ENCODE results near the gene AIDA.
A peak's percentile ranks its signal among the peaks of the same experiment; 100 is the strongest.
"Not testable (repeated sequence)": the region's sequence is repeated elsewhere in the genome, so short reads cannot be mapped to it uniquely, and the experiment has no call there.

AIDA gene

GRCh38 chr1:222712253-222713090 is at the start of gene AIDA, which contains the start of gene BROX:
AIDA (minus strand) TSS chr1:222712491; CDS start chr1:222712317, 174 bp downstream.
BROX (plus strand) TSS chr1:222712564; CDS start chr1:222715700, 3,136 bp downstream.
- DNase-seq (ENCODE audit: low spot score): peak; percentile 93

DNA sequence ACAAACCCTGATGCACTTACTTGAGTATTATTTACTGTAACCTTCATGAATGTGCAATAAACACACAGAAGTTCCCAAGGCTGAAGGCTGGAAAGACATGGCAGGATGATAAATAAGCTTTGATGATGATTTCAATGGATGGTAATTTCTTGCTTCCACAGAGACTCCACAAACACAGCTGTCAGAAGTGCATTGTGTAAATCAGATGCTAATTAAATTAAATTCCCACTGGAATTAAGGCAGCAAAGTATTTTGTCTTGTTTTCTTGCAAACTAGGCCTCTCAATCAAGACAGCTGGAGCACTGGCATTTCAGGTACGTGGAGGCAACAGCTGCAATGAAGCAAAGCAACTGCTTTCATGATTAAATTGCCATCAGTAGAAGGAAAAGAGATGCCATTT is 48.8 kb upstream of the AIDA start:
- DNase-seq (ENCODE audit: low spot score): no peak

- no peak for DNase-seq (ENCODE audit: low spot score)
Measured at GRCh38 chr1:222759451-222760035, 47.3 kb upstream of the AIDA start.

DNA sequence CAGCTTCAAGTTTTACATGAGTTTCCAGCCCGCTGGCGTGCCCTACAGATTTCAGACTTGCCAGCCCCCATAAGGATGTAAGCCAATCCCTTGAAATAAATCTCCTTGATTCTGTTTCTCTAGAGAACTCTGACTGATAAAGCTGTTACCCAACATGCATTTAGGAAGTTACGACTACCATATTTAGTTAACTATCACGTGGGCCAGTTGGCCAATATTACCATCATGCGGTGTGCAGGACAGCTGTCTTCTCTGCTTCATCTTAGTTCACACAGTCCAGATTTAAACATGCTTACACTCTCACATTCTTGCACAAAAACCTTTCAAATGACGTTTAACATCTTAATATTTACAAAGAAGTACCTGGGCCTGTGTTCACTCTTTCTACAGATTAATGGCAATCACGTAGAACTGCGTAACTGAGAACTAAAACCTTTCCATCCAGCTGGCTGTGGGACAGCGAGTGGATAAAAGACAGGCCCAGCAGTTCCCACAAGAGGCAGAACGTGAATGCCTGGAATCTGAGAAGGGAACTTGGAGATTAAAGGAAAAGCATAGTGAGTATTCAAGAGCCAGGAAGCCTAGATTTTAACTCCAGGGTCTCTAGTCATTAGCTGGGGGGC is 45.5 kb upstream of the AIDA start:
- no peak for DNase-seq (ENCODE audit: low spot score)

- DNase-seq (ENCODE audit: low spot score): peak; percentile 83
Measured at GRCh38 chr1:222754366-222755139, 42.3 kb upstream of the AIDA start.

- DNase-seq (ENCODE audit: low spot score): no peak
Measured at GRCh38 chr1:222751255-222751654, 39.0 kb upstream of the AIDA start.

DNA sequence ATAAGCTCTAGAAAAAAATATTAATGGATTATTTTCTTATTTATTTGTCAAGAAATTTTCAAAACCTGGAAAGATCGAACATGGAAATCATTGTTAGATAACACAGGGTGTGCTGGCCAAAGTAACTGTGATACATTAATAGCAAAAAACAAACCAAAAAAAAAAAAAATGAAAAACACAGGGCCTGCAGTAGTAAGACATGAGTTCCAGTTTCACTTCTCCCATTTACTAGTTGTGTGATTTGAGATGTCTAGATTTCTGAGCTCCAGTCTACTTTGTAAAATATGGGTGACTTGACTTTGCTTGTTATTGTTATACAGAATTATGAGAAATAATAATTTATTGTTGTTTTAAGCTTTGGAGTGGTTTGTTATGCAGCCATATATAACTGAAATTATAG is 38.4 kb upstream of the AIDA start:
- no peak for DNase-seq (ENCODE audit: low spot score)

DNA sequence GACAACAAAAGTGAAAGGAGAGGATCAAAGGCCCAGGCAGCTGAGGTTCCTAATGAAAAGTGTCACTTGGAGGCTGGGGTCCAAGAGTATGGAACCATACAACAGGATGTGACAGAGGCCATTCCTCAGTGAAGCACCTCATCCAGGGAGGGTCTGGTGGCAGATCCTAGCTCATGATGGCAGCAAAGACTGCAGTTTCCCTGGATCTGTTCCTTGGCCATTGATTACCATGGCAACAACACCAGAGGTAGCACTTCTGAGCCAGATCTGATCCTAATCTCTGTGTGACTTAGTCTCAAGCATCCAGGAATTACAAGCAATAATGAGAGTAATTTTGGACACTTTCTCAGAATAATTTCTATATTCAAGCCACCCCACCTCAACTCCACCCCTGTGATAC is 37.6 kb upstream of the AIDA start:
- DNase-seq (ENCODE audit: low spot score): no peak

DNA sequence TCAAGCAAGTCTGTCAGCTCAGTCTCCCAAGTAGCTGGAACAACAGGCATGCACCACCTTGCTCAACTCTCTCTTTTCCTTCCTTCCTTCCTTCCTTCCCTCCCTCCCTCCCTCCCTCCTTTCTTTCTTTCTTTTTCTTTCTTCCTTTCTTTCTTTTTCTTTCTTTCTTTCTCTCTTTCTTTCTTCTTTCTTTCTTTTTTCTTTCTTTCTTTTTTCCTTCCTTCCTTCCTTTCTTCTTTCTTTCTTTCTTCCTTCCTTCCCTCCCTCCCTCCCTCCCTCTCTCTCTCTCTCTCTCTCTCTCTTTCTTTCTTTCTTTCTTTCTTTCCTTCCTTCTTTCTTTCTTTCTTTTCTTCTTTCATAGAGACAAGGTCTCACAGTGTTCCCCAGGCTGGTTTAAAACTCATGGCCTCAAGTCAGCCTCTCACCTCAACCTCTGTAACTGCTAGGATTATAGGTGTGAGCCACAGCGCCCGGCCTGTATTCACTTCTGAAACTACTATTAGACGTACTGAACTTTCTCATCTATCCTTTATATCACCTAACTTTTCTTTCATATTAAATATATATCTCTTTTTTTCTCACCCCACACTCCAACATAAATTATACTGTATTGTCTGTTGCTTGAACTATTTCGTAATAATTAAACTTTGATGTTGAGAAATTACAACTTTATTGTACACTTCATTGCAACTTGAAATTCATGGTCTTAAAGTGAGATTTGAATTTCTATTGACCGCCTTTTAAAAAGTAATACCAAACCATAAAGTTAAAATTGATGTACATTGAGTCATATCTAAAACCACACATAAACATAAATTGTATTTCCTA is 29.6 kb upstream of the AIDA start:
- not testable (repeated sequence) for DNase-seq (ENCODE audit: low spot score)

DNA sequence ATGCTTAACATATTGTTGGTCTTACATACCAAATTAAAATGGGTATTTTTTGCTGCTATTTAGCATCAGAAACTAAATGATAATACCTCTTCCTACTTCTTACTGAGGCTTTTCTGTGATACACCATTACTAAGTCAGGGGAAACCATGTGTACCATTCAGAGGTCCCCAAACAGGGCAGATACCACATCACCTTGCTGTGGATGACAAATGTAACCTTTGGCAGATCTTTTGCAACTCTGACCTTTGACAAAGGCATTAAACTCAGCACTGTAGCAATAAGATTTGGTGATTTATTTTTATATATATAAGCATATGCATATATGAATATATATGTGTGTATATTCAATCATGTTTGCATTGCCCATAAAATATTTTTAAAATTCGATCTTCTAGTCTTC is 27.6 kb upstream of the AIDA start:
- DNase-seq (ENCODE audit: low spot score): no peak

DNA sequence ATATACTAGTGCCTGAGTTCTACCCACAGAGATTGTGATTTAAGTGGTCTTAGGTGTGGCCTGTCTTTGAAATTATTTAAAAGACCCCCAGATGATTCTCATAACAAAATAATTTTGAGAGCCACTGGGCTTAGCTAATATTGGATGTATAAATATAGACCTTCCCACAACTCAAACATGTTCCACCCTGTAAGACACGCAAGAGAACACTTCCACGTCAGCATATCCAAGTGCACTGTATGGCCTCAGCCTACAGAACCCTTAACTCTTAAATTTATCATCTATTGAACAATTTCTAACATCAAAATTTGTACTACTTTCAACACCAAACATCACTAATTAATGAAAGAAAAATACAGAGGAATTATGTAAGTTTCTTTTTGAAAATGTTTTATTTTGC is 27.2 kb upstream of the AIDA start:
- DNase-seq (ENCODE audit: low spot score): no peak

GRCh38 chr1:222736972-222737371 is 24.7 kb upstream of the AIDA start, which contains the start of gene FAM177B:
FAM177B (plus strand) TSS chr1:222737202; CDS start chr1:222746546, 9,344 bp downstream.
- DNase-seq (ENCODE audit: low spot score): no peak

DNA sequence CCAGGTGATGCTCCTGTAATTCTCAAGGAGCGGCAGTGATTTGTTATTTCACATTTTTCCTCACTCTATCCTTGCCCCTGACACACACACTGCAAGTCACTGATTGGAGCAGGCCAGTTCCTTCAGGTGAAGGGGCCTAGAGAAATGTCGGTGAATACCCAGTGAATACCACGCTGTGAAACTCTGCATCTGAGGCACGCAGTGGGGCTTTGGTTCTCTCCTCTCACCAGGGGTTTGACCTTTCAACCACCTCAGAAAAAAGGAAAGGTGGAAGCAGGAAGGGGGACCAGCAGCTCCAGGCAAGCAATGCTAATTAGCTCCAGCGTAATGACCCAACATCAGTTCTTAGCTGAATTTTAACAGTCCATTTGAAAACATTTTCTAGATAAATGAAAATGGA is 24.2 kb upstream of the AIDA start:
- DNase-seq (ENCODE audit: low spot score): no peak

DNA sequence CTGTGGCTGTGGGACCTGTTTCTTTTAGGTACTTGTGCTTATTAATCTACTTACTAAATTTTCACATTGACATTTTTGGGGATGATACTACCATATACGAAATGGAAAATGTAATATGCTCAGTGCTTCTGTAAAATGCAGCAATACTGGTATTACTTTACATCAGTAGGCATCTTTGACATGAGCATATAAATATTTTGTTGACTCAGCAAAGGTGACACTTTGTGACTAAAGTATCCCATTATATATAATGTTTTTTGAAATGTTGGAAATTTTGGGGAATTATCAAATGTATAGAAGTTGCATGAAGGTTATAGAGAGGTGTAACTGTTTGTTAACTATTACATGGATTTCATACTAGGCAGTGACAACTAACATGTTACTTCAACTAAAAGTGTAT is 22.4 kb upstream of the AIDA start:
- no peak for DNase-seq (ENCODE audit: low spot score)

- no peak for DNase-seq (ENCODE audit: low spot score)
Measured at GRCh38 chr1:222732216-222733159, 20.2 kb upstream of the AIDA start.

- no peak for DNase-seq (ENCODE audit: low spot score)
Measured at GRCh38 chr1:222730866-222731265, 18.6 kb upstream of the AIDA start.

DNA sequence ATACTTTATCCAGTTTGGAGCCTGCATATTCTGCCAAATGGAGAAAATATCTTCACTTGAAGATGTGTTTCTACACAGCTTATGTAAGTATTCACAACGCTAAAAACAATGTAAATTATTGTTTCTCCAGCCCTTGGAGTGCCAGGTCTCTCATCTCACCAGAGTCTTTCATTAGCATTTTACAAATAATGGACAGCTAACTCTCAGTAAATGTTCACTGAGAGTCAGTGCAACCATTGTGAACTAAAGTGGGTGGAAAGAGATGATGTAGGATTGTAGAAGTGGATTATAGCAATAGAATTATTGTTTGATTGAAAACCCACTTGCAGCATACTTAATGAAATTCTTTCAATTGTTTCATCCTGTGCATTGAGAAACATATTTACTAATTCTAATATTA is 16.5 kb upstream of the AIDA start:
- no peak for DNase-seq (ENCODE audit: low spot score)

- DNase-seq (ENCODE audit: low spot score): no peak
Measured at GRCh38 chr1:222716393-222716792, 4.1 kb upstream of the AIDA start.

DNA sequence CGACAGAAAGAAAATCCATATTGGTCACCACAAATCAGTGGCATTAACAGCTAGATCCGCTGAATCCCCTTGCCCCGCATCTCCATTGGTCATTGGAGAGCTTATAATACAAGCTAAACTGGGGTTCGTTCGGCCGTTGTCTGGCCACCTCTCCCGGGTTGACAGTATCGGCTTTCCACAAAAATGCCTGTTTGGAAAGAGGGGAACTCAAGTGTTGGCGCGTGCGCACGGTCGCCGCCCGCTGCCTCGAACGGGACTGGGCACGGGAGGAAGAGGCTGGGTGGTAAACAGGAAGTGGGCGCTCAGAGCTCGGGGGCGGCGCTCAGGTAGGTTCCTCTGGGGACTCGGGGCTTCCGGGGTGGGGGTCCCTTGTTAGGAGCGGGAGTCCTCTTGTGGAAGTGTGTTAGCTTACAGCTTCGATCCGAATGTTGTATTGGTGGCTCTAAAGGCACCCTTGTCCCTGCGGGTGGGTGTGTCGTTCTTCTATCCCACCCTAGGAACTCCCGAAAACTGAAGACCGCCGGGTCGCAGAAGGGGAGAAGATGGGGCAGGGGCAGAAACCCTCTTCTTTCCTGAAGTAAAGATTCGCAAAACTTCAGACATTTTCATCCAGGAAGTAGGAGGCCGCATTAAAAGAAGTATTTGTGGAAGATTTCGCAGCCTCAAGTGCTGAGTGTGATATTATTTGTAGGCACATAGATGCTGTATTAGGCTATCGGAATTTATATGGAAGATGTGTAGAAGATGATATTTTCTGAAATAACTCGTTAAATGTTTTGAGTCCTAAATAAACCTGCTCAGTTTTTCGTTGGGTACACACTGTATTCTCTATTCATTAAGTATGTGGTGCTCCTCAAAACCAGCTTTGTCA is 1.0 kb upstream of the AIDA start:
- peak; percentile 93 for DNase-seq (ENCODE audit: low spot score)

Measured in AG08396 (cell line).